IPS-18c (cell line): ENCODE measurements around the gene MALL.
"Not testable (repeated sequence)": the region's sequence is repeated elsewhere in the genome, so short reads cannot be mapped to it uniquely, and the experiment has no call there.

Source experiments
- H3K4me3 ChIP-seq: 2 replicates; pipeline ENCODE4 v1.7.0; 2013; ENCODE audit warnings: low read depth, mild to moderate bottlenecking, low read length, moderate library complexity; ENCODE audit not compliant: insufficient read depth
- H3K9me3 ChIP-seq: one replicate; pipeline ENCODE4 v1.6.1; 2013; ENCODE audit warnings: mild to moderate bottlenecking, low read length, moderate library complexity; ENCODE audit not compliant: control insufficient read depth, insufficient read depth

Gene MALL

DNA sequence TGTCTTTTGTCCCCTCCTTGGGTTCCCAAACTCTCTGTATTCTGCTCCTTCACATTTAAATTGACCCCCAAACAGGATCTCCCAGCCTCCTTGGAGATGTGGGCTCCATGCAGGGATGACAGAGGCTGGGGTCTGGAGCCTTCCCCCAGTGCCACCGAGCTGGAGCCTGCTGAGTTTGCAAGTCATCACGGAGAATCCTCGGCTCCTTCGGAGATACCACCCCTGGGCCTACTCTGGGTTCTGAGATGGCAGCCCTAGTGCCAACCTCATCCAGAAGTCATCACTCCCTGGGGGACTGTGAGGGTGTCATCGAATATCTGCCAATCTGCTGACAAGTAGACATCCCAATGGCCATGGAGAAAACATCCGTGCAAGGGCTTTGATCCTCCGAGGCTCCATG lies 45.8 kb downstream of the MALL start:
- not testable (repeated sequence) for H3K4me3 ChIP-seq

DNA sequence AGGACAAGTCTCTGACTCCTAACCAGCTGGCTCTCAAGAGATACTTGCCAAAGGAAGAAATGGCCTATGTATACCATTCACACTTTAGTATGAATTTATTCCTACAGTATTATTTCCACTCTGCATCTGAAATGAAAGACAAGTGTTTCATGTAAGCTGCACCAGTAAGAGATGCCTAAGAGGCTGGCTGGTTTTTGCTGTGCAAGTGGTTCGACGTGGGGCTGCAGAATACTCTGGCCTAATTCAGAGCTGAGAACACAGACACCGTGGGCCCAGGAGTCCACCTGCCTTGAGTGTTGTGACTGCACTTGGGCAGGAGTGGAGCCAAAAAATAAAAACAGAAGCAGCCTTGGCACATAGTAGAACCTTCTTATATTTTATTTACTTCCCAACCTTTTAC lies 47.5 kb downstream of the MALL start:
- H3K4me3 ChIP-seq, H3K9me3 ChIP-seq: not testable (repeated sequence)

More for the DNA sequence above, 45.8 kb downstream of the MALL start:
- H3K9me3 ChIP-seq, result not testable (repeated sequence)

DNA sequence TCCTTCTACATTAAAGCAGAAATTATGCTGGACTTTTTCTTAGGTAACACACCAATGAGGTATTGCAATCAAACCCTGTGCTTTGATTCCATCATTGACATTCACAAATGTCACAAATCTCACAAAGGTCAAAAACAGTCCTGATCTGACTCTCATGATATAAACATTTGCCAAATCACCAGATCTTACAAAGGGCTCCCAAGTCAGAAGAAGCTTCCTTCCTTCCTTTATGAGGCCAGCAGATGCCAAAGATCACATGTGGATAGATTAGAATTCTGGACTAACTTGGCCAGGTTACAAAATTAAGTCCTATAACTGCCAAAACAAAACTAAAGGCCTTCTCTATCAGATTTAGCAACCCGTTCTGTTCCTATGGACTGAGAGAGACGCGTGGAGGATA lies 53.3 kb downstream of the MALL start:
- H3K9me3 ChIP-seq, H3K4me3 ChIP-seq: not testable (repeated sequence)

DNA sequence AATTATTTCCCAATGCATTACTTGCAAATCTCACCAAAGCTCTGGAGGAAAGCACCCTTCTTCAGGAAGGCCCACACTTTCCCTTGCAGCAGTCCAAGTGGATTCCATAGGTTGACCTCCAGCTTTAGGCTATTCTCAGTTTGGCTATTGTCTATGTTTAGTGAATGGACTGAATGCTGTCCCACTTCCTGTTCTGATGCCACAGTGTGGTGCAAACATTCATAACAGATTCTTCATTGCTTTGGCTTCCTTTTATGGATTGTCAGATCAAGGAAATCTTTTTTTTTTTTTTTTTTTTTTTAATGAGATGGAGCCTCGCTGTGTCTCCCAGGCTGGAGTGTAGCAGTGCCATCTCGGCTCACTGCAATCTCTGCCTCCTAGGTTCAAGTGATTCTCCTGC lies 55.1 kb downstream of the MALL start:
- H3K9me3 ChIP-seq, H3K4me3 ChIP-seq: not testable (repeated sequence)

DNA sequence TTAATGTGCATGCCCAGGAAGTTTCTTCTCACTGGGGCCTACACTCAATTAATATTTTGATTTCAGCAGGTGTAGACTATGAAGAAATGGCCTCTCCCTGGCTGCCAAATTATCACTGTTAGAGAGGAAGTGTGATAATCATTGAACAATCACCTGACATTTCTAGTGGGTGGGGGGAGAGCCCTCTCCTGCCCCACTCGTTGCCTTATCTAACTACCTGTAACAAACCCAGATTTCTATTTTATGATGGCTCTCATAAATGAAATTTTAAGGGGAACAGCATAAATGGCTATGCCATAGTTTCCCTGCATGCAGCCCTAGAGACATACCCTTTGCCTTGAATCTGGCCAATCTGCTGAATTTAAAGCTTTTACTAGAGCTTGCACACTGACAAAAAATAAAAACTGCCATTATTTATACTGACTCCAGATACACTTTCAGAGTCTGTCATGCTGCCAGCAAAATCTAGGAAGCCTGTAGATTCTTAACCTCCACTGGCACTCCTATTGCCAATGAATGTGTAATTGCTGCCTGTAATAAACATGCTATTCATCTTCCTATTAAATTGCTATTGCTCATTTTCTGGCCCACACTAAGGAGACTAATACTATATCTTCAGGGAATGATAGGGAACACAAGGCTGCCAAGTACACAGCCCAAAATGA lies 55.8 kb downstream of the MALL start:
- not testable (repeated sequence) for H3K4me3 ChIP-seq, H3K9me3 ChIP-seq

DNA sequence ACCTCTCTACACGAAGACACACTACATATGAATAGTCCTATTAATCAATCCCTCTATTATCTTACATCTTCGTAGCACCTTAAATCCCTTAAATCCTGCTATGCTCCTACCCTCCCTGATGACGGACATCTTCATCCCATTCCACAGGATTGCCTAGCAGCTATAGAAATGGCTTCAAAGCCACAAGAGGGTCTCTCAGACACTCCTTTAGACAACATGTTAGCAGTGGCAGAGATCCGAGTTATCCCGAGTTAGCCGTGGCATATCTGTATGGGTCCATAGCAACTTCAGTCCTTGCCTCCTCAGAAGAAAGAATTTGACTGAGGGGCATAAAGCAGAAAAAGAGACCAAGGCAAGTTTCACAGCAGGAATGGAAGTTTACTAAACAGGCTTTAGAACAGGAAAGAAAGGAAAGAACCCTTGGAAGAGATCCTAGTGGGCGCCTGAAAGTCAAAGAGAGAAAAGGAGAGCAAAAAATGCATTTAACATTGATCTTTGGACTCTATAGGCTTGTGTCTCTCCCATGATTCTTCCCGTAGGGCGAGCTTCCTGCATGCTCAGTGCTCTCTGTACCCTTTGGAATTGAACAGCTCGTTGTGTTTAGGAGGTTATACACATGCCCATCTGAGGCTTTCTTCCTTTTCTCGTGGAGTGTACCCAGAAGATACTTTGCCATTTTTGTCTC lies 56.5 kb downstream of the MALL start:
- H3K4me3 ChIP-seq, H3K9me3 ChIP-seq: not testable (repeated sequence)

DNA sequence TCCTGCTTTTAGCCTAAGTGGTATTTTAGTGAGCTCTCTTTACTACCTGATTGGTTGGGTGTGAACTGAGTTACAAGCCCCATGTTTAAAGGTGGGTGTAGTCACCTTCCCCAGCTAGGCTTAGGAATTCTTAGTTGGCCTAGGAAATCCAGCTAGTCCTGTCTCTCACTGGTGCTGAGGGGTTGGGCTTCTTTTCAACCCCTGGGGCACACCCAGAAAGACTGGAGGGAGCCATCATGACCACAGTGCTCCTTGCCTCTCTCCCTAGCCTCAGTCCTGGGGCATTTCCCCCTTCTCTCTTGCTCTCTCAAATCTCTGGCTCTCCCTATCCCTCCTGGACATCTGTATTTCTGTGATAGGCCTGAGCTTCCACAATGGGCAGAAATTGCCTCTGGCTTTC lies 57.6 kb downstream of the MALL start:
- H3K4me3 ChIP-seq, H3K9me3 ChIP-seq: not testable (repeated sequence)

DNA sequence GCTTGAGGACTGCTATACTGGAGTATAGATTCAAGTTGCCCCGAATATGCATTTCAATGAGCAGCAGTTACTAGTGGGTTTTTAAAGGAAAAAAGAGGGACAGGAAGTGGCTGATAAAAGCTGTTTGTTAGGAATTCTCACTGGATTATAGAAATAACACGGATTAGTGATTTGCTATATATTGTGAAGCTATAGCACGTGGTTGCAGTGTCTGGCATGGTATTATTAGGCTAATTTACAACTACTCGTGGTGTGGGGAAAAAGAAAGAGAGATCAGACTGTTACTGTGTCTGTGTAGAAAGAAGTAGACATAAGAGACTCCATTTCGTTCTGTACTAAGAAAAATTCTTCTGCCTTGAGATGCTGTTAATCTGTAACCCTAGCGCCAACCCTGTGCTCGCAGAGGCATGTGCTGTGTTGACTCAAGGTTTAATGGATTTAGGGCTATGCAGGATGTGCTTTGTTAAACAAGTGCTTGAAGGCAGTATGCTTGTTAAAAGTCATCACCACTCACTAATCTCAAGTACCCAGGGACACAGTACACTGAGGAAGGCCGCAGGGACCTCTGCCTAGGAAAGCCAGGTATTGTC lies 59.7 kb downstream of the MALL start:
- not testable (repeated sequence) for H3K4me3 ChIP-seq, H3K9me3 ChIP-seq

DNA sequence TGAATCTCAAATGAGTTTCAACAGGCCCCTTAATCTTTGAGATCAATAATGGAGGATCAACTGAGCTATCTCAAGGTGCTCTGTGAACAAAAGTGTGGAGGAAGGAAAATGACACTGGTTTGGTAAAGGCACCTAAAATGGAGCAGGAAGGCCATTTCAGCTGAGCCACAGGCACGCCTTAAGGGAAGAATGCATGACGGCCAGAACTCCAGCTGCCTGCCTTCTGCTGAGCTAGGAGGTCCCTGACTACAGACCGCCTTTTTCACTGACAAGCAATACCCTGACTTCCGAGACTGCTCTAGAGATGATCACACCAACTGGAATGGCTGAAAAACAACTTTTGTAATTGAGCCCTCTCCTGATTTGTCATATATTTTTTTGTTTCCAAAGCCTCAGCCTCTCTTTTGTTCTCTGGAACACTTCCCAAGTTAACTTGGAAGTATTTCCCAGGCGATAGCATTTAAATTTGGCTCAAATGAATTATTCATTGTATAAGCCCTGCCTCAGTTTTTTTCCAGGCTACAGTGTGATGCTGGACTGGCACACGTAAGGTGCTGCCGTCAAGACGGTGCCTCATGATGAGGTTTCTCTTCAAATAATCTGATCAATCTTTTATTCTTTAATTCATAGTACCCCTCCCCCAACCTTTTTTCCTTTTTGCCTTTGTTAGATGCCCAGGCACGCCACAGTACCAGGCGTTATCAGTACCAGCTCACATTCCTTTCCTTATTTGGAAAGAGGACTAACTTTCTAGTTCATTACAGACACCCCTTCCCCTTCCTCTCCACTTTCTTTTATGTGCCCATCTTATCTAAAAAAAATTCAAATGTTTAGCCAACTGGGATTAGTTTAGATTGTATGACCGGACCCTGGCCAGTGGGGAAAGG lies 60.9 kb downstream of the MALL start:
- not testable (repeated sequence) for H3K4me3 ChIP-seq

DNA sequence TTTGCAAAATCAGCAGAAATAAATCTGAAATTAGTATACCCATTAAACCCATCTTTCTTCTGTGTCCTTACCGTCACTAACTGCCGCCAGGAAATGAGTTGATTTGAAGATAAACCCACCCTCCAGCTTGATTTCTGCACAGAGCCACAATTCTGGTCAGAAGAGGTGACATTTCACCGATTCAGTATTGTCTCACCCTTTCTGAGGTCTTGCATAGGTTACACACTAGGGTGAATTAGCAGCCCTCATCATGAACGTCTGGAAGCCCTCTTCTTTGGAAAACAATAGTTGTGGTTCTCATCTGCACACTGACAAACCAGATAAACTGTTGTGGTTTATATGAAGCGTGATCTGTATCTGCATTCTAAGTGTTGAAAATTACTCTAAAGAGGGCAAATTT lies 61.9 kb downstream of the MALL start:
- not testable (repeated sequence) for H3K9me3 ChIP-seq, H3K4me3 ChIP-seq

More for the DNA sequence above, 60.9 kb downstream of the MALL start:
- H3K9me3 ChIP-seq, result not testable (repeated sequence)

DNA sequence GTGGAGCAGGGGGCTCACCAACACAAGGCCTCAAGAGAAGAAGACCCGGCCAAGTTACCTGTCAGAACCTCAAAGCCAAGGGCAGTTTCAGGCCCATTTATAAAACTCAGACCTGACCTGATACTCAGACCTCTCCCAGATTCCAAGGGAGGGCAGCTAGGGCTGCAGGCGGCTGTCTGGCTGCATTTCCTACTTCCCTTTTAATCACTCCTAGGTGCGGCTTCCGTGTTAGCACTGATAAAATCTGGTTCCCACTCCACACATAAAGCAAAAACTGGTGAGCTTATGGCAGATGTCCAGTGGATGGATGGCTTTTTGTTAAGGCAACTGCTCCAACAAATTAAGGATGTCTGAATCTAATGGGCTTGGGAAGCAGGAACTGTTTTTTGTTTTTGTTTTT lies 63.5 kb downstream of the MALL start:
- H3K9me3 ChIP-seq, H3K4me3 ChIP-seq: not testable (repeated sequence)

DNA sequence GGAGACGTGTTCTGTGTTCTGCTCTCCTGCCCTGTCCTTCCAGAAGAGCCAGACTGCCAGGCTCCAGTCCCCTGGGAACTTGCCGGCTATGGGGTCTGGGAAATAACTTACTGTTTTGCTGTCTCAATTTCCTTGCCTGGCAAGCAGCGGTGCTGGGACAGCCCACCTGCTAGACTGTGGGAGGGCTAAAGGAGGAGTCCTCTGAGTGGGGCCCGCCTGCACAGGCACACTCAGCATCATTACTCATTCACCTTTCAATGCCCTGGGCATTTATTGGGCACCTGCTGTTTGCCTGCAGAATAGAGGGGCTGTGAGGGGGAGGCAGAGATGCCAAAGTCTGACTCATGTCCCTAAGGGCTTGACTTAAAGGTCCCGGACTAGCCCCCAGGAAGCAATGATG lies 65.4 kb downstream of the MALL start:
- not testable (repeated sequence) for H3K9me3 ChIP-seq

DNA sequence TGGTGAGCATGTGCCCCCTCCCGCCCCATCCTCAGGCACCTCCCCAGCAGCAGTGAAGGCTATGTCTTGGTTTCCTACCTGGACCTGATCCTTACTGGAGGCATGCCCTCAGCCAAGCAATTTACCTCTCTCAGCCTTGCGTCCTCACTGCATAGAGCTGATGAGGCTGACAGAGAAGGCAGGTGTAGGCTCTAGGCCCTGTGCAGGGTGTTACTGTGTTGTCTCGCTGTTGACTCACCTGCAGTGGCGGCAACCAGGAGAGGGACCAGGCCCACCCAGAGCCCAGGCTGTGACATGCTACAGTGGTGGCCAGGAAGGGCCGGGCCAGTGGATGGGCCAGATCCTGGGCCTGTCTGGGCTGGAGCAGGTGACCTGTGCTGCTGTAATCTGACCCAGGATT lies 65.9 kb downstream of the MALL start:
- not testable (repeated sequence) for H3K4me3 ChIP-seq

More for the DNA sequence above, 65.4 kb downstream of the MALL start:
- H3K4me3 ChIP-seq, result not testable (repeated sequence)

DNA sequence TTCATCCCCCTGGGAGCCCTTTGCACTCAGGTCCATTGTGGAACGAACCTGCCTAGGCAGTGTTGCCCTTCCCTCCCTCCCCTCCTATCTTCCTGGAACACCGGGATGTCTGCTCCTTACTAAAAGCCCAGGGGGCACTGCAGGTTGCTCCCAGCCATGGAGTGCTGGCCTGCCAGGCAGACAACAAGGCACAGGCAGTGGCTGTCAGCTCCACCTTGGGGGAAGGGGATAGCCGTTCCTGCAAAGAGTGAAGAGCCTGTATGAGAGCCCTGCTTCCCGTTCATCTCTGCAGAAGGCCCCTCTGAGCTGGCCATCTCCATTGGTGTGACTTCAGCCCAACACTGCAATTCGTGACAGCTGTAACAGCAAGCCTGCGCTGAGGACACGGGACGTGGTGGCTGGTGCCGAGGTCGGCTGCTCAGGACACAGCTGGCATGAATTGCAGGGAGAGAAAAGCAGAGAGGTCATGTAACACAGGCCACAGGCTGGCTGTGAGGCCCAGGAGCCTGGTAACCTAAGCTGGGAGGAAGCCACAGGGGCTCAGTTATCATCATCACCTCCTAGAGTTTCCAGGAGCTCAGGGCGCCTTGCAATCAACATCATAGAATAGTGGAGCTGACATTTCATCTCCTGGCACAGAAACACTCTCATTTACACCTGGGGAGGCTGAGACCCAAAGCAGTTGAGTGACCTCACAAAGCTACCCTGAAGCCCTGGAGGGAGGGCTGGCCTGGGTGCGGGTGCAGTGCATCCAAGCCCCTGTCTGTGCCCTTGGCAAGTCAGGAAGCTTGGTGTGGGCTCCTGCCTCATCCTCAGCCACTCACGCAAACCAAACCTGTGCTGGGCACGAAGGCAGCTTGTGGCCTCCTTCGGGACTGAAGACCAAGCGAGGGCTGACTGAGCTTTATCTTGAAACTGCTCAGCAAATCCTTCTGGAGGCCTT lies 67.1 kb downstream of the MALL start:
- not testable (repeated sequence) for H3K4me3 ChIP-seq, H3K9me3 ChIP-seq

More for the DNA sequence above, 65.9 kb downstream of the MALL start:
- H3K9me3 ChIP-seq, result not testable (repeated sequence)

DNA sequence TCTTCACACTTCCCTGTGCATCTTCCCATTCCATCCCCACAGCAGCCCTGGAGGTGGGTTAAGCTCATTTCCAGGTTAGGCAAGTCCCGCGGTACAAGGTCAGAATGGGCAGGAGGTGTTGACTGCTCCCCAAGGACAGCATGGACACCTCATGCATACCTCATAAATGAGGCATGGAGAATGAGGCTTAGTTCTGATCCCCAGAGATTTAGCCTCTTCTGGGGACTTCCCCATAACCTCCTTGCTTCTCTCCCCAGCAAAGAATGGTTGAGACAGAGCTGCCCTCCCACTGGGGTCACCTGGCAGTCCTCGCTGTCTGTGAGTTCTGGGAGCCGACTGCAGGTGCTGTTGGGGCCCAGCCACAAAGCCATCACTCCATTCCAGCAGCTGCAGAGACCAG lies 68.4 kb downstream of the MALL start:
- not testable (repeated sequence) for H3K9me3 ChIP-seq, H3K4me3 ChIP-seq

DNA sequence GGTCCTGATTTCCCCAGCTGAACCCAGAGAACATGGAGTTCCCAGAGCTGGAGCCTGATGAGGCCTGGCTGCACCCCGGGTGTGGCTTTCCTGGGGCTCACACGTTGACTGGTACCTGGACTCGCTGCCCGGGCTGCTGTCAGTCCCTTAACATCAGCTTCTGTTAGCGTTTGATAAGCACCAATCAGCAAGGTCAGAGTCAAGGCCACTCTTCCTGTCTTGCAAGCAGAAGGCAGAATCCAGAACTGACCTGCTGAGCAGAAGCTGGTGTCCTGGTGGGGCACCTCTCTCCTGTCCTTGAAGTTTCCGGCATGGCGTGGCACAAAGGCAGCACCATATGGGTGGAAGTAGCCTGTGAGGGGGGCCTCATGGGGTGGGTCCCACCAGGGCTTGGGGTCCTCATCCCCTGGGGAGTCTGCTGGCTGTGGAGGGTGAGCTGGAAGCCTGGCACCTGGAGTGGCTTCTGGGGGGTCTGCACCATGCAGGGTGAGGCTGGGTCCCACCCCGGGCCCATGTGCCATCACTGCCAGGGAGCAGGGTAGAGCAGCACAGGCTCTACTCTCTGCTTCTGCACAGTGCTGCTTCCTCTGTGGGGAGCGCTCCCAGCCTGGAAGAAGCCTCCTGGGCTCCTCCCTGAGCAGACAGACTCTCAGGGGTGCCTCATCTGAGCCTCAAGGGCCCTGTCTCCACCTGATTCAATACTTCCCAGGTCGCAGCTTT lies 73.5 kb downstream of the MALL start:
- not testable (repeated sequence) for H3K4me3 ChIP-seq, H3K9me3 ChIP-seq
